Measurements from ENCODE around the gene LIPI.
"Not testable (repeated sequence)": the region's sequence is repeated elsewhere in the genome, so short reads cannot be mapped to it uniquely, and the experiment has no call there.

The LIPI gene

DNA sequence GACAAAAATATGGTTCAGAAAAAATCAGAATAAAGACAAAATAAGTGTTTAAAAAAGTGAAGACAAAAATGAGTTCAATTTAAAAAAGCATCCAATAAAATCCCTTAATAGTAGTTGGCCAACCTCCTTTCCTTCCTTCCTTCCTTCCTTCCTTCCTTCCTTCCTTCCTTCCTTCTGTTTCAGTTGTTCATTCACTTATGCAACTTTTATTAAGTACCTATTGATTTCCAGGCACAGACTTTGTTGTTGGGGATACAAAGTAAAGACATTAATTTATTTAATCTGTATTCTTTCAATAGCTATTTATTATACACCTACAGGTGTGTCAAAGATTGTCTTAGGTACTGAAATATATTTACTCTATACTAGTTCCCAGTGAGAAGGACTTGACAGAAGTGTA, 2.4 kb upstream of the LIPI start:
- H3K36me3 ChIP-seq (ENCODE audit: control insufficient read depth, insufficient read depth, low read length) = no peaks in the 10 kb centered on the region
- no peaks in the 10 kb centered on the region for H3K9me3 ChIP-seq (ENCODE audit: control insufficient read depth, low read length)
- TF ChIP-seq, protein P1, sequence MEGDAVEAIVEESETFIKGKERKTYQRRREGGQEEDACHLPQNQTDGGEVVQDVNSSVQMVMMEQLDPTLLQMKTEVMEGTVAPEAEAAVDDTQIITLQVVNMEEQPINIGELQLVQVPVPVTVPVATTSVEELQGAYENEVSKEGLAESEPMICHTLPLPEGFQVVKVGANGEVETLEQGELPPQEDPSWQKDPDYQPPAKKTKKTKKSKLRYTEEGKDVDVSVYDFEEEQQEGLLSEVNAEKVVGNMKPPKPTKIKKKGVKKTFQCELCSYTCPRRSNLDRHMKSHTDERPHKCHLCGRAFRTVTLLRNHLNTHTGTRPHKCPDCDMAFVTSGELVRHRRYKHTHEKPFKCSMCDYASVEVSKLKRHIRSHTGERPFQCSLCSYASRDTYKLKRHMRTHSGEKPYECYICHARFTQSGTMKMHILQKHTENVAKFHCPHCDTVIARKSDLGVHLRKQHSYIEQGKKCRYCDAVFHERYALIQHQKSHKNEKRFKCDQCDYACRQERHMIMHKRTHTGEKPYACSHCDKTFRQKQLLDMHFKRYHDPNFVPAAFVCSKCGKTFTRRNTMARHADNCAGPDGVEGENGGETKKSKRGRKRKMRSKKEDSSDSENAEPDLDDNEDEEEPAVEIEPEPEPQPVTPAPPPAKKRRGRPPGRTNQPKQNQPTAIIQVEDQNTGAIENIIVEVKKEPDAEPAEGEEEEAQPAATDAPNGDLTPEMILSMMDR (IDR thresholded peaks at IDR 0.05) = no peak
- H3K9ac ChIP-seq = no peak overlapping the region
- no peak overlapping the region for H3K4me3 ChIP-seq (ENCODE audit: low read depth, low read length)
- H3K79me2 ChIP-seq = no peaks in the 10 kb centered on the region
- no peaks in the 10 kb centered on the region for H3K27me3 ChIP-seq (ENCODE audit: control insufficient read depth, insufficient read depth, low read length)
- H3K27ac ChIP-seq = no peak overlapping the region
- peaks cover 2% of the 10 kb centered on the region for H3K4me1 ChIP-seq
- no peak overlapping the region for H3K4me2 ChIP-seq (ENCODE audit: low read length)
- H2AFZ ChIP-seq = no peak overlapping the region

- TF ChIP-seq, protein P1 (IDR thresholded peaks at IDR 0.05) = no peak
- no peaks in the 10 kb centered on the region for H3K27me3 ChIP-seq (ENCODE audit: control insufficient read depth, insufficient read depth, low read length)
- H3K36me3 ChIP-seq (ENCODE audit: control insufficient read depth, insufficient read depth, low read length) = no peaks in the 10 kb centered on the region
These were observed 4.5 kb downstream of the LIPI start for GRCh38 chr21:14206222-14206621.

DNA sequence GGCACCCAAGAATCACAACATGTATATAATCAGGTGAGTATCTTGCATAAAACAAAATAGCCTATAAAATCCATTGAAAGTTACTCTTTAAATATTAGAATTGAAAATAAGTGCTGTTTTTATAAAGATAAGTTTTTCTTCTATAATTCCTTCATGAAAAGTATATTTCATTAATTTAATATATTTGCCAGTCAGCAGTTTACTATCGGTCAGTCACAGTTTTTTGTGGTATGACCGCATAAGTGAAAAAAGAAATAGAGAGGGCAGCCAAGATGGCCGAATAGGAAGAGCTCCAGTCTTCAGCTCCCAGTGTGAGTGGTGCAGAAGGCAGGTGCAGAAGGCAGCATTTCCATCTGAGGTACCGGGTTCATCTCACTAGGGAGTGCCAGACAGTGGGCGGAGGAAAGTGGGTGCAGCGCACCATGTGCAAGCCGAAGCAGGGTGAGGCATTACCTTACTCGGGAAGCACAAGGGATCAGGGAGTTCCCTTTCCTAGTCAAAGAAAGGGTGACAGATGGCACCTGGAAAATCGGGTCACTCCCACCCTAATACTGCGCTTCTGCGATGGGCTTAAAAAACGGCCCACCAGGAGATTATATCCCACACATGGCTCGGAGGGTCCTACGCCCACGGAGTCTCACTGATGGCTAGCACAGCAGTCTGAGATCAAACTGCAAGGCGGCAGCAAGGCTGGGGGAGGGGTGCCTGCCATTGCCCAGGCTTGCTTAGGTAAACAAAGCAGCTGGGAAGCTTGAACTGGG, 44.1 kb downstream of the LIPI start:
- not testable (repeated sequence) for H3K4me1 ChIP-seq; H3K27me3 ChIP-seq (ENCODE audit: control insufficient read depth, insufficient read depth, low read length); H2AFZ ChIP-seq; H3K9ac ChIP-seq; H3K4me3 ChIP-seq (ENCODE audit: low read depth, low read length); H3K79me2 ChIP-seq; H3K9me3 ChIP-seq (ENCODE audit: control insufficient read depth, low read length); H3K36me3 ChIP-seq (ENCODE audit: control insufficient read depth, insufficient read depth, low read length); H3K4me2 ChIP-seq (ENCODE audit: low read length); H3K27ac ChIP-seq

More at GRCh38 chr21:14206222-14206621, 4.5 kb downstream of the LIPI start:
- Histone ChIP-seq H3K79me2 (no peaks in the 10 kb centered on the region), H2AFZ (no peak overlapping the region), H3K9ac (no peak overlapping the region), H3K4me2 (ENCODE audit: low read length) (no peak overlapping the region), H3K4me3 (ENCODE audit: low read depth, low read length) (no peak overlapping the region), H3K9me3 (ENCODE audit: control insufficient read depth, low read length) (no peaks in the 10 kb centered on the region), H3K27ac (no peak overlapping the region), H3K4me1 (no peaks in the 10 kb centered on the region)

- Histone ChIP-seq H3K4me1 (no peaks in the 10 kb centered on the region), H3K4me3 (ENCODE audit: low read depth, low read length) (no peak overlapping the region), H3K4me2 (ENCODE audit: low read length) (no peak overlapping the region), H2AFZ (no peak overlapping the region), H3K9me3 (ENCODE audit: control insufficient read depth, low read length) (no peaks in the 10 kb centered on the region), H3K27ac (no peak overlapping the region), H3K27me3 (ENCODE audit: control insufficient read depth, insufficient read depth, low read length) (no peaks in the 10 kb centered on the region), H3K79me2 (no peaks in the 10 kb centered on the region), H3K36me3 (ENCODE audit: control insufficient read depth, insufficient read depth, low read length) (no peaks in the 10 kb centered on the region), H3K9ac (no peak overlapping the region)
- TF ChIP-seq, protein P1 (IDR thresholded peaks at IDR 0.05) = no peak
These were observed 66.8 kb downstream of the LIPI start for GRCh38 chr21:14143999-14144398.

DNA sequence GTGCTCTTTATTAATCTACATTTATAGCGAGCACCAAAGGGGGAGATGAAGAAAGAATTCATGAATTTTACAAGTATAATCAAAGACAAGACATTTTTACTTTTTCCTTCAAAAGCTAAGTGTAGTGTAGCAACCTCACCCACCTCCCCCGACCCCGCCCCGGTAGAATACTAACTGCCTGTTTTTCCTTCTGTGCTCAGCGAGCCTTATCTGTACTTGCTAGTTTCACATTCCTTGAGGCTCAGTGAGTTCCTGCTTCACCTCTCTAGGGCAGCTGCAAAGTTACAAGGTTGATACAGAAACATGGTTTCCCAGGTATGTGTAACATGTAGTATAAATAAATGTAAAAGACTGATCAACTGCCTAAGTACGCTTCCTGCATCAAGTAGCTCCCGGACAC, 86.5 kb downstream of the LIPI start:
- Histone ChIP-seq H2AFZ (no peak overlapping the region), H3K27me3 (ENCODE audit: control insufficient read depth, insufficient read depth, low read length) (no peaks in the 10 kb centered on the region), H3K4me2 (ENCODE audit: low read length) (no peak overlapping the region), H3K27ac (no peak overlapping the region), H3K4me1 (no peaks in the 10 kb centered on the region), H3K4me3 (ENCODE audit: low read depth, low read length) (no peak overlapping the region), H3K36me3 (ENCODE audit: control insufficient read depth, insufficient read depth, low read length) (no peaks in the 10 kb centered on the region), H3K9ac (no peak overlapping the region), H3K79me2 (no peaks in the 10 kb centered on the region), H3K9me3 (ENCODE audit: control insufficient read depth, low read length) (no peaks in the 10 kb centered on the region)
- TF ChIP-seq, protein P1 (IDR thresholded peaks at IDR 0.05) = no peak

Measured in parathyroid adenoma (tissue), 2 donors.